Epidermal melanocyte (primary cell): ENCODE data around the gene LRR1.
"Not testable (repeated sequence)": the region's sequence is repeated elsewhere in the genome, so short reads cannot be mapped to it uniquely, and the experiment has no call there.

ENCODE experiments used
- DNase-seq: peaks from one replicate; pipeline ENCODE4 v3.0.0; 2011; ENCODE audit warnings: low spot score; ENCODE audit not compliant: insufficient read length

The LRR1 gene

DNA sequence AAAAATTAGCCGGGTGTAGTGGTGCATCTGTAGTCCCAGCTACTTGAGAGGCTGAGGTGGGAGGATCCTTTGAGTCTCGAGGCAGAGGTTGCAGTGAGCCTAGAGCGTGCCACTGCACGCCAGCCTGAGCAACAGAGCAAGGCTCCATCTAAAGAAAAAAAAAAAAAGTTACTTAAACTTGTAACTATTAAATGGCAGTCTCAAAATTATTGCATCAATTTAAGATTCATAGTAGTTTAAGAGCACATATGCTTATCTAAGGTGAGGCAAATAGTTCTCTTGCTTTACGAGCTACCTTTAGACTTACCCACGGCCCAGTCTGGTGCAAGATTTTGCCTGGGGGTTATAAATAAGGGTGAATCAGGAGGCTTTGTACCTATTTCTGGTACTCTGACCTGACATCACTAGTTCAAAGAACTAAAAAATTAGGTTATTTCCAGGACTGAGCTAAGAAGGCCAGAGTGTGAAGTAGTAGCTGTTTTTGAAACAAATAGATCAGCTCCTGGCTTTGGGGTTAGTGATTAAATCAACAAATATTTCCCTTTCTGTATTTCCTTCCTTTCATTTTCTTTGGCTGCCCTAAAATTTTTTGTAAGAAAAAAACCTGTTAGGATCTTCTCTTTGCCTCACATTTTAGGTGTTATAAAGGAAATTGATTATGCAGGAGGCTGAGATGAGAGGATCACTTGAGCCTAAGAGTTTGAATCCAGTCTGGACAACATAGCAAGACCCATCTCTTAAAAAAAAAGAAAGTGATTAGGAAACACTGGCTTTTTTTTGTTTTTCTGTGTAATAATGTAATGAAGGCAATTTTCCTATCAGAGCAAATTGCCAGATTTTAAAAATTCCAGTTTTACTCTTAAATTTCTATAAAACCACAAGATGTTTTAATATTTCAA, 25.4 kb downstream of the LRR1 start:
- no peak for DNase-seq

DNA sequence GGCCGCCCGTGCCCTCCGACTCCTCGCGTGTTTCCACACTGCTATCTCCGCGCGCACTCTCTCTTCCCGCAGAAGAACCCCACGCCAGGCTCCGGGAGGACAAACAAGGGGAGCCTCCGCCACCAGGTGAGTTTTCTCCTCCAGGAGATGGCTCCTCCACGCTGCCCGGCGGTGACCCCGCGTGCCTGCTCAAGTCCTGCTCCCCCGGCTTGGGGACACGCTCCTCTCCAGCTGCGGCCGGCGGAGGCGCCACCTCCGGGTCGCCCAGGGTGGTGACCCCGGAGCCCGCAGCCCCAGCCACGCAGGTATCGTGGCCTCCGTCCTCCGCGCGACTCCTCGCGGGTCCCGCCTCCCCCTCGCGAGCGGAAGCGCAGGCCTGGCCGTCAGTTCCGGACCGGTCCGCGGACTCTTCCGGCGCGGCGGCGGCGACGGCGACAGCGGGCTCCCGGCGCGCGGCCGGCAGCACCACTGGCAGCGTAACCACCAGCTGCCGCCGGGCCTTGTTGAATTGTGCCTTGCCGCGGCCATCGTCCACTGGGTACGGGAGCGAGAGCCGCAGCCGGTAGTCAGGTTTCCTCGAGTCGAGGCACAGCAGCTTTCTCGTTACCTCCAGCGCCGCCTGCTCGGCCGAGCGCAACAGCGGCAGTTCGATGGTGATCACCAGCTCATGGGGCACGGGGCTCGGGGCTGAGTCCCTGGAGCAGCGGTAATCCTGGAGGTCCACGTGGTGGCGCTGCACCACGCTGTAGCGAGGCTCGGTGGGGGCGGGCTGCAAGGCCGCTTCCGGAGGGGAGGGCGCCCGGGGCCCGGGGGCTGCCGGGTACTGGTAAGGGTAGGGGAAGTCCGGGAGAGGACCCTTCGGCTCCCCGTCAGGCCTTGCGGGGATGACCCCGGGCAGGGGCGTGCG, 35.2 kb downstream of the LRR1 start:
- peak; percentile 75 for DNase-seq

DNA sequence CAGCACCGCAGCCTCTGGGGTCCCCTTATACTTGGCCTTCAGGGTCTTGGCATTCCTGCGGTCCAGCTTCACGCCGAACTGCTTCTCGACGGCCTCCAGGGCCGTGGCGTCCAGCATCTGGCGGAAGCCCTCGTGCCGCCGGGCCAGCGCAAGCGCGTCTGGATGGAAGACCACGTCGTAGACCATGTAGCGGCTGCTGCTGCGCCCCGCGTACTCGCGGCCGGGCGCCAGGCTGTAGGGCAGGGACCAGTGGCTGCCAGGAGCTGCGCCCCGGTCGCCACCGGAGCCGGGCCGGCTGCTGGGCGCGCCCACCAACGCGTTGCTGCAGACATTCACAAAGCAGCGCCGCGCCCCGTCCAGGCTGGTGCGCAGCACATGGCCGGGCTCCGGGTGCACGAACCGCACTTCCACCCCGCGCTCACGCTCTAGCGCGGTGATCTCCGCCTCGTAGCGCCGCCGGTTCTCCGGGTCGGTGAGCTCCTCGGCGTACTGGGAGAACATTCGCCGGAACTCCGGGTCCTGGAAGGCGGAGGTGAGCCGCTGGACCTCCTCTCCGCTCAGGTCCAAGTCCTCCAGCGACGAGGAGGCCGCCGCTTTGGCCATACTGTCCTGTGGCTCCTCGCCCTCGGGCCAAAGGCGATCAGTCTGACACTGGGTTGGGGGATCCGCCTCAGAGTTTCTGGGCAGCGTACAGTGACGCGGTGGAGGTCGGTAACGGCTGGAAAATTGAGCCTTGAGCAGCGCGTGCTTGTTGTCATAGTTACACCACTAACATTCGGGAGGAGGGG, 36.0 kb downstream of the LRR1 start, which contains the start of gene DNAAF2:
Gene DNAAF2 (minus strand): TSS at position 698 of the 788 bp plus-strand sequence. CDS start 95 bp downstream, at position 603.
- peak; percentile 44 for DNase-seq

DNA sequence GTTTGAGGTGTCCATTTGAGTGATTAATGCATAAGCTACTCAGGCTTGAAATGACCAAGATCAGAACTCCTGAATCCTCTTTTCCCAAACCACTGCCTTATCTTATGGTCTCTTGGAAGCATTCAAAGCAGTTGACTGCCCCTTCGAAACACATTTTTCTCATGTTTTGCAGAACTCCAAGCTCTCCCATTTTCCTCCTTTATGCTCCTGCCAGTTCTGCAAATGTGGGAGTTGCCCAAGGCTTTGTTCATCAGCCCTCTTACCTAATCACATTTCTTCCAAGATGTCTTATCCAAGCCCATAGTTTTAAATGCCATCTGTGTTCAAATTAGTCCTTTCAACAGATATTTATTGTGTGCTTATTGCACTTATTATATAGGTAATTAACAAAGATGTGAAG, 38.1 kb downstream of the LRR1 start:
- no peak for DNase-seq

- DNase-seq: no peak
These were observed 38.9 kb downstream of the LRR1 start for GRCh38 chr14:49637534-49638078.

DNA sequence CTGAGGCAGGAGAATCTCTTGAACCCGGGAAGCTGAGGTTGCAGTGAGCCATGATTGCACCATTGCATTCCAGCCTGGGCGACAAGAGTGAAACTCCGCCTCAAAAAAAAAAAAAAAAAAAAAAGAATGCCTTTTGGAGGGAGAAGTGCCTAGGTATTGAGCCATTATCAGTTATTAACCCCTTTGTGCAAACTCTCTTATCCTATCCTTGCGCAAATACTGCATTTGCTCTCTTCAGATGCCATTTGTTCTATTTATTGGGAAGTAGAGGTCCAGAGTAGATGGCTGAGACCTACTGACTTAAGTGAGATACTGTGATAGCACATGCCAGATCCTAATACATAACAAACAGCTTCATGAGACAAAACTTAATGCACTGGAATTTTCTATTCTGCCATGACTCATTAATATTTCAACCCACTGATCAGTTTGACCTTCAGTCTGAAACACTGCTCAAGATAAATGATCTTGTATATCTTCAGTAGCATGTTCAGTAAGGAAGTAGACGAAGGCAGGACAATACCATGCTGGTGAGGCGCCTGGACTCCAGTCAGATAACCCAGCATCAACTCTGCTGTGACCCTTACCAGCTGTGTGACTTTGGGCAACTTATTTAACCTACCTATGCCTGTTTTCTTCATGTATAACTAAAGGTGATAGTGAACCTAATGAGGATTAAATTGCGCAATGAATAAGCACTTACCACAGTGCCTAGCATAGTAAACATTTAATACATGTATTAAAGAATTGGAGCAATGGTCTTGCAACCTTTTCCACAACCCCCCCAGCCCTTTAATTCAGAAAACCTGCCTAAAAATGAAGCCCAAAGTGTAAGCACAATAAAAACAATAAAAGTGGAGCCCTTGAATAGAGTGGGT, 42.0 kb downstream of the LRR1 start:
- no peak for DNase-seq

DNA sequence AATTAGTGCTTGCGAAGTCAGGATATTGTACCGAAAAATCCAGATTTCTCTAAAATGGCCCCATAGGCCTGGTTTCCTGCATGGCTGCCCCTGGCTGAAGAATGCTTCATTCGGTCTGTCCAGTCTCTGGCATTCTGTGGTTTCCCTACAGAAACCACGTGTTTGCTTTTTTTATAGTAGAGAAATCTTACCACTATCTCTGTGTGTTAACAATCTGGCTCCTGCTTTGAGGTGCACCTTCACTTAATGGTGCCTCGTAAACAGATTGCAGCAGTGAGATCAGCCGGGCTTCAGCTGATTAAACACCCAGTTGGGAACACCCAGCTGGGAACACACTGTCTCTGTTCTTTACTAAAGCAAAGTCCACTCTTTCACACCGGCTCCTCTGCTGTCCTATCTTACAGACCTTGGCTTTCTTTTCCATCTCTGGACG, 43.0 kb downstream of the LRR1 start:
- no peak for DNase-seq

- no peak for DNase-seq
These were observed 43.4 kb downstream of the LRR1 start for GRCh38 chr14:49642163-49642562.

GRCh38 chr14:49653508-49653907, 54.8 kb downstream of the LRR1 start:
- no peak for DNase-seq

DNA sequence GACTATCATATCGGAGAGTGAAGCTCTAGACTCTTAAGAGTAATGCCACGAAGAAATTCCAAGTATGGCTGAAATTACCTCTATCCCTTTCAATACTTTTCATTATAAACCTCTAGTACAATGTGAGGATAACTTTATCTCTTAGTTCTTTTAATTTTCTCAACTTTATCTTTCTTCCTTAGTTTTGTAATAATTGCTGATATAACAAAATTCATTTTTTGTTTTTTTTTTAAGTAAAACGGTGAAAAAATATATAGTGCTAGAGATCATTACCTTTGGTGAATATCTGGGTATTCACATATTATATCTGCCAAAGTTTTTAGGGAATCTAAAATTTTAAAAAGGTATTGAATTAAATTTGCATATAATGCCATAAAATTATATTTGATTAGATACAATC, 55.8 kb downstream of the LRR1 start:
- DNase-seq: no peak

- not testable (repeated sequence) for DNase-seq
These were observed 58.8 kb downstream of the LRR1 start for GRCh38 chr14:49657500-49657899.

- no peak for DNase-seq
These were observed 61.1 kb downstream of the LRR1 start for GRCh38 chr14:49659526-49660455.
